Psoas muscle (tissue), 8 donors: ENCODE results near the gene NT5M. TPM values are rescaled to one million over a fixed set of nuclear protein-coding genes. Genes with fewer than 3 reads are reported as not detected.
"Not testable (repeated sequence)": the region's sequence is repeated elsewhere in the genome, so short reads cannot be mapped to it uniquely, and the experiment has no call there.

Experiments
- ATAC-seq, 4 donors: fragments of 200-7000 bp; cut with Tn5 transposase; one replicate each; pipeline ENCODE4 v1.9.1; 2020; ENCODE audit warnings: moderate library complexity in 3 of 4, mild to moderate bottlenecking in 2 of 4
- DNase-seq, 2 donors: peaks; one replicate each; pipeline ENCODE4 v3.0.0-alpha.2; 2020
- H3K27ac ChIP-seq: fragments of 200-600 bp; one replicate; pipeline ENCODE4 v1.8.0; 2022
- H3K27me3 ChIP-seq, 3 donors: fragments of 200-600 bp in 1 of 3; one replicate each; pipeline versions ENCODE4 v1.6.1 to v1.8.0; 2013 to 2022; ENCODE audit warnings: low read length in 2 of 3, mild to moderate bottlenecking in 2 of 3, moderate library complexity in 1 of 3; ENCODE audit not compliant: insufficient read depth in 3 of 3
- H3K36me3 ChIP-seq, 2 donors: fragments of 200-600 bp in 1 of 2; one replicate each; pipeline versions ENCODE4 v1.6.1 to v1.8.0; 2013 to 2022; ENCODE audit warnings: low read depth in 1 of 2, mild to moderate bottlenecking in 1 of 2, moderate library complexity in 1 of 2; ENCODE audit not compliant: insufficient read depth in 1 of 2
- H3K4me1 ChIP-seq: fragments of 200-600 bp; one replicate; pipeline ENCODE4 v1.8.0; 2022
- H3K4me3 ChIP-seq: fragments of 200-600 bp; one replicate; pipeline ENCODE4 v1.8.0; 2022; ENCODE audit warnings: mild to moderate bottlenecking
- H3K9me3 ChIP-seq: fragments of 200-600 bp; one replicate; pipeline ENCODE4 v1.8.0; 2022
- WGBS, 3 donors: extraction: QIAGEN DNeasy Blood & Tissue Kit; methylation state at CpG; one replicate each; pipeline versions ENCODE4 v1.1.6 to v1.1.7; 2013; 5-methylcytosine and 5-hydroxymethylcytosine counted together
- intact Hi-C, 2 donors: fragments of 100-400 bp; cut with DNase I; formaldehyde crosslinking; loops; one replicate each; pipeline versions ENCODE4 v1.11.0 to v1.14.2; 2022
- long read RNA-seq, 2 donors: library from polyadenylated mRNA; unstranded; transcript quantifications; one replicate each; pipeline ENCODE4 v2.0.0, GENCODE V29; 2021
- polyA plus RNA-seq, 3 donors: library from polyadenylated mRNA; stranded (reverse); fragments of 200-250 nt; gene quantifications; one replicate each; pipeline ENCODE4 v1.2.3, GENCODE V29; 2013
- total RNA-seq, 4 donors: library from RNA; stranded (reverse); fragmentation: NEBNext Ultra II Directional in 2 of 4; extraction: Animal tissue kit (Norgen Biotek cat#: 25700) in 2 of 4; gene quantifications; one replicate each; pipeline versions ENCODE4 v1.2.1 to v1.2.4, GENCODE V29; 2021 to 2023
- TF ChIP-seq, protein P1 (sequence below): fragments of 200-600 bp; IDR thresholded peaks from one replicate; pipeline ENCODE4 v1.8.0; 2022; ENCODE audit warnings: antibody characterized with exemption
- donor health status: healthy with polysubstance abuse.
- donor health status: DM: no; HTN: no; CAD: no; lungs with moderate emphysema.
- donor health status: Bipolar disorder and iron deficiency.
- donor health status: healthy.
- donor health status: DM: yes; HTN: yes; CAD: no.
- donor health status: DM: no; HTN: no; CAD: no.
- donor health status: DM: no; HTN: no; CAD: no.
- donor health status: DM: yes; HTN: yes; CAD: no.

Gene NT5M
- total RNA-seq (10 to 100 TPM in 1 of 4 donors, 1 to 10 TPM in 3; 6.0 to 11.0 (median 7.5) TPM), polyA plus RNA-seq (10 to 100 TPM in 2 of 3 donors, 1 to 10 TPM in 1; 6.2 to 11.5 (median 10.3) TPM)
- long read RNA-seq, donor 1, transcript NT5M-201 (5 exons, 1,617 nt): major isoform, 13 of 29 reads
- long read RNA-seq, donor 1, partial matches to known transcripts: 3 of 29 reads
- long read RNA-seq, donor 1, other reads (novel, unspliced or antisense): 13 of 29 reads
- long read RNA-seq, donor 2, transcript NT5M-201 (5 exons, 1,617 nt): major isoform, 26 of 54 reads
- long read RNA-seq, donor 2, transcript NT5M-207 (5 exons, 1,635 nt): minor isoform, 6 of 54 reads
- long read RNA-seq, donor 2, partial matches to known transcripts: 4 of 54 reads
- long read RNA-seq, donor 2, other reads (novel, unspliced or antisense): 18 of 54 reads

GRCh38 chr17:17303010-17303846 lies at the start of gene NT5M:
NT5M (plus strand) TSS chr17:17303373; CDS start chr17:17303551, 178 bp downstream.
- 0 to 1% (median 1%) methylated on average over 47 to 107 of the region's 107 CpGs for WGBS, 3 donors
- H3K4me1 ChIP-seq: peaks cover 3% of the 10 kb centered on the region
- H3K27ac ChIP-seq: peak within 1 kb of the TSS; percentile 70
- peak; percentile 78 to 82 for DNase-seq
- no peaks in the 10 kb centered on the region for H3K36me3 ChIP-seq
- peaks cover 0 to 2% (median 0%) of the 10 kb centered on the region in 3 donors for H3K27me3 ChIP-seq
- no peaks in the 10 kb centered on the region for H3K9me3 ChIP-seq
- peak; percentile 87 to 96 (median 90) for ATAC-seq
- peak within 1 kb of the TSS; percentile 72 for H3K4me3 ChIP-seq
- intact Hi-C loops: no loop called here
- TF ChIP-seq, protein P1, sequence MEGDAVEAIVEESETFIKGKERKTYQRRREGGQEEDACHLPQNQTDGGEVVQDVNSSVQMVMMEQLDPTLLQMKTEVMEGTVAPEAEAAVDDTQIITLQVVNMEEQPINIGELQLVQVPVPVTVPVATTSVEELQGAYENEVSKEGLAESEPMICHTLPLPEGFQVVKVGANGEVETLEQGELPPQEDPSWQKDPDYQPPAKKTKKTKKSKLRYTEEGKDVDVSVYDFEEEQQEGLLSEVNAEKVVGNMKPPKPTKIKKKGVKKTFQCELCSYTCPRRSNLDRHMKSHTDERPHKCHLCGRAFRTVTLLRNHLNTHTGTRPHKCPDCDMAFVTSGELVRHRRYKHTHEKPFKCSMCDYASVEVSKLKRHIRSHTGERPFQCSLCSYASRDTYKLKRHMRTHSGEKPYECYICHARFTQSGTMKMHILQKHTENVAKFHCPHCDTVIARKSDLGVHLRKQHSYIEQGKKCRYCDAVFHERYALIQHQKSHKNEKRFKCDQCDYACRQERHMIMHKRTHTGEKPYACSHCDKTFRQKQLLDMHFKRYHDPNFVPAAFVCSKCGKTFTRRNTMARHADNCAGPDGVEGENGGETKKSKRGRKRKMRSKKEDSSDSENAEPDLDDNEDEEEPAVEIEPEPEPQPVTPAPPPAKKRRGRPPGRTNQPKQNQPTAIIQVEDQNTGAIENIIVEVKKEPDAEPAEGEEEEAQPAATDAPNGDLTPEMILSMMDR: no peak

GRCh38 chr17:17253406-17253805 lies 49.8 kb upstream of the NT5M start:
- intact Hi-C loops: no loop called here
- ATAC-seq (no peak), DNase-seq (no peak)
- WGBS, 3 donors: 90 to 99% (median 95%) methylated on average over 3 of the region's 3 CpGs
- H3K4me3 ChIP-seq: no peak overlapping the region
- H3K4me1 ChIP-seq: no peaks in the 10 kb centered on the region
- H3K9me3 ChIP-seq: no peaks in the 10 kb centered on the region
- TF ChIP-seq, protein P1: no peak
- no peaks in the 10 kb centered on the region for H3K27me3 ChIP-seq
- peaks cover 20 to 100% of the 10 kb centered on the region in 2 donors for H3K36me3 ChIP-seq
- no peak overlapping the region for H3K27ac ChIP-seq

DNA sequence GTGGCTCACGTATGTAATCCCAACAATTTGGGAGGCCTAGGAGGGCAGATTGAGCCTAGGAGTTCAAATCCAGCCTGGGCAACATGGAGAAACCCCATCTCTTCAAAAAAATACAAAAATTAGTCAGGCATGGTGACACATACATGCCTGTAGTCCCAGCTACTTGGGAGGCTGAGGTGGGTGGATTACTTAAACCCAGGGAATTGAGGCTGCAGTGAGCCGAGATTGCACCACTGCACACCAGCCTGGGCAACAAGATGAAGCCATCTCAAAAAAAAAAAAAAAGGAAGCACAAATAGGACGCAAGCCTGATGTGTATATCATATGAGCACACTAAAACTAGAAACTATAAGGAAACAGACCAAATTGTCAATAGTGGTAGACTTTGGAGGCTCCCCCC lies 49.1 kb upstream of the NT5M start:
- no peak overlapping the region for H3K4me3 ChIP-seq
- no peak overlapping the region for H3K27ac ChIP-seq
- no peaks in the 10 kb centered on the region for H3K27me3 ChIP-seq
- TF ChIP-seq, protein P1: no peak
- H3K4me1 ChIP-seq: no peaks in the 10 kb centered on the region
- WGBS, 3 donors: 90% methylated on average over 3 of the region's 3 CpGs
- ATAC-seq (no peak), DNase-seq (no peak)
- H3K36me3 ChIP-seq: peaks cover 20 to 100% of the 10 kb centered on the region in 2 donors
- intact Hi-C loops: no loop called here
- no peaks in the 10 kb centered on the region for H3K9me3 ChIP-seq

- H3K27ac ChIP-seq, DNase-seq, intact Hi-C loops, H3K4me1 ChIP-seq, H3K4me3 ChIP-seq, ATAC-seq, H3K9me3 ChIP-seq, H3K27me3 ChIP-seq: not testable (repeated sequence)
- peaks cover 20 to 100% of the 10 kb centered on the region in 2 donors for H3K36me3 ChIP-seq
- 92 to 93% (median 93%) methylated on average over 9 to 11 of the region's 11 CpGs for WGBS, 3 donors
These were observed 47.5 kb upstream of the NT5M start for GRCh38 chr17:17255689-17256088.

- H3K4me3 ChIP-seq: no peak overlapping the region
- H3K36me3 ChIP-seq: peaks cover 20 to 100% of the 10 kb centered on the region in 2 donors
- no peak overlapping the region for H3K27ac ChIP-seq
- no peak for ATAC-seq
- no peak for DNase-seq
- no peaks in the 10 kb centered on the region for H3K9me3 ChIP-seq
- no peaks in the 10 kb centered on the region for H3K4me1 ChIP-seq
- 88 to 96% (median 96%) methylated on average over 1 of the region's 1 CpG for WGBS, 3 donors
- intact Hi-C loops: no loop called here
- no peaks in the 10 kb centered on the region for H3K27me3 ChIP-seq
- TF ChIP-seq, protein P1: no peak
These were observed 46.9 kb upstream of the NT5M start for GRCh38 chr17:17256316-17256715.
